IMR-90 (cell line): ENCODE data around the gene ATOH8.

Experiments used
- CHD1 ChIP-seq: IDR thresholded peaks from 2 replicates; pipeline ENCODE4 v1.6.1; 2012; ENCODE audit warnings: low read depth, low read length, improper control_type of control experiment
- FOS ChIP-seq: fragments of 150-350 bp; IDR thresholded peaks from 2 replicates; pipeline ENCODE4 v1.6.1; 2016; ENCODE audit warnings: low read depth, low read length
- MAFK ChIP-seq: IDR thresholded peaks from 2 replicates; pipeline ENCODE4 v1.6.1; 2012; ENCODE audit warnings: low read depth, low read length, improper control_type of control experiment
- MAZ ChIP-seq: IDR thresholded peaks from 2 replicates; pipeline ENCODE4 v1.6.1; 2012; ENCODE audit warnings: low read depth, mild to moderate bottlenecking, low read length, improper control_type of control experiment, moderate library complexity, borderline replicate concordance
- MXI1 ChIP-seq: IDR thresholded peaks from 2 replicates; pipeline ENCODE4 v1.6.1; 2012; ENCODE audit warnings: low read depth, mild to moderate bottlenecking, low read length, moderate library complexity, borderline replicate concordance
- NFE2L2 ChIP-seq: fragments of 150-350 bp; IDR thresholded peaks from 2 replicates; pipeline ENCODE4 v1.6.1; 2016; ENCODE audit warnings: low read depth, mild to moderate bottlenecking, low read length
- POLR2A ChIP-seq: IDR thresholded peaks from 2 replicates; pipeline ENCODE4 v1.6.1; 2012; ENCODE audit warnings: mild to moderate bottlenecking, low read depth, low read length
- RCOR1 ChIP-seq: IDR thresholded peaks from 2 replicates; pipeline ENCODE4 v1.6.1; 2012; ENCODE audit warnings: mild to moderate bottlenecking, low read length, improper control_type of control experiment; ENCODE audit not compliant: insufficient replicate concordance
- RFX5 ChIP-seq: IDR thresholded peaks from 2 replicates; pipeline ENCODE4 v1.8.0; 2012; ENCODE audit warnings: low read depth, mild to moderate bottlenecking, low read length, moderate library complexity
- SMC3 ChIP-seq: fragments of 150-350 bp; IDR thresholded peaks from 2 replicates; pipeline ENCODE4 v1.6.1; 2016; ENCODE audit warnings: low read depth, mild to moderate bottlenecking, antibody characterized with exemption, low read length, moderate library complexity
- TF ChIP-seq, protein P1 (sequence below): conservative IDR thresholded peaks from 2 replicates; pipeline ENCODE4 v1.5.1; 2012; ENCODE audit warnings: mild to moderate bottlenecking, low read depth, low read length, improper control_type of control experiment
- TF ChIP-seq, protein P2 (sequence below): fragments of 150-350 bp; IDR thresholded peaks from 2 replicates; pipeline ENCODE4 v1.6.1; 2017; ENCODE audit warnings: mild to moderate bottlenecking, antibody characterized with exemption, low read length, low read depth
- TF ChIP-seq, protein P3 (sequence below): fragments of 150-350 bp; IDR thresholded peaks from 2 replicates; pipeline ENCODE4 v1.6.1; 2016; ENCODE audit warnings: low read depth, mild to moderate bottlenecking, low read length, moderate library complexity, borderline replicate concordance

DNA sequence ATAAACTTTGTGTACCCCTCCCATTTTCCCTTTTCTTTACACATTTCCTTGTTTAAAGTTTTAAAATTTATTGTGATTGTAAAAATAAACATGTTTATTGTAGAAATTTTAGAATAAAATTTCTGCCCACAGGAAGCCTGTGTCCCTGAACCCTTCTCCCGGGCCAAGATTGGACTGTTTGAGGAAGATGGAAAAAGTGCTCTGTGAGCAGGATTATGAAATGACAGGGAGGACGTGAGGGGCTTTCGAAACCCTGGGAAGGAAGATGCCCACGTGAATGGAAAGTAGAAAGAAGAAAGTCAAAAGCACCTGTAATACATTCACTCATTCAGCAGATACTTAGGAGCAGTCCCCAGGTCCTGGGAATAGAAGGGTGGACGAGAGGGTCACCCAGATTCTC, 25.4 kb upstream of the ATOH8 start:
- TF ChIP-seq POLR2A: no peak
- TF ChIP-seq, protein P1, sequence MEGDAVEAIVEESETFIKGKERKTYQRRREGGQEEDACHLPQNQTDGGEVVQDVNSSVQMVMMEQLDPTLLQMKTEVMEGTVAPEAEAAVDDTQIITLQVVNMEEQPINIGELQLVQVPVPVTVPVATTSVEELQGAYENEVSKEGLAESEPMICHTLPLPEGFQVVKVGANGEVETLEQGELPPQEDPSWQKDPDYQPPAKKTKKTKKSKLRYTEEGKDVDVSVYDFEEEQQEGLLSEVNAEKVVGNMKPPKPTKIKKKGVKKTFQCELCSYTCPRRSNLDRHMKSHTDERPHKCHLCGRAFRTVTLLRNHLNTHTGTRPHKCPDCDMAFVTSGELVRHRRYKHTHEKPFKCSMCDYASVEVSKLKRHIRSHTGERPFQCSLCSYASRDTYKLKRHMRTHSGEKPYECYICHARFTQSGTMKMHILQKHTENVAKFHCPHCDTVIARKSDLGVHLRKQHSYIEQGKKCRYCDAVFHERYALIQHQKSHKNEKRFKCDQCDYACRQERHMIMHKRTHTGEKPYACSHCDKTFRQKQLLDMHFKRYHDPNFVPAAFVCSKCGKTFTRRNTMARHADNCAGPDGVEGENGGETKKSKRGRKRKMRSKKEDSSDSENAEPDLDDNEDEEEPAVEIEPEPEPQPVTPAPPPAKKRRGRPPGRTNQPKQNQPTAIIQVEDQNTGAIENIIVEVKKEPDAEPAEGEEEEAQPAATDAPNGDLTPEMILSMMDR: no peak
- TF ChIP-seq, protein P2, sequence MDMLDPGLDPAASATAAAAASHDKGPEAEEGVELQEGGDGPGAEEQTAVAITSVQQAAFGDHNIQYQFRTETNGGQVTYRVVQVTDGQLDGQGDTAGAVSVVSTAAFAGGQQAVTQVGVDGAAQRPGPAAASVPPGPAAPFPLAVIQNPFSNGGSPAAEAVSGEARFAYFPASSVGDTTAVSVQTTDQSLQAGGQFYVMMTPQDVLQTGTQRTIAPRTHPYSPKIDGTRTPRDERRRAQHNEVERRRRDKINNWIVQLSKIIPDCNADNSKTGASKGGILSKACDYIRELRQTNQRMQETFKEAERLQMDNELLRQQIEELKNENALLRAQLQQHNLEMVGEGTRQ: no peak
- TF ChIP-seq MXI1: no peak
- TF ChIP-seq FOS: no peak
- TF ChIP-seq CHD1: no peak
- TF ChIP-seq RCOR1: no peak
- no peak for TF ChIP-seq RFX5
- TF ChIP-seq MAFK: no peak
- TF ChIP-seq MAZ: no peak
- TF ChIP-seq, protein P3, sequence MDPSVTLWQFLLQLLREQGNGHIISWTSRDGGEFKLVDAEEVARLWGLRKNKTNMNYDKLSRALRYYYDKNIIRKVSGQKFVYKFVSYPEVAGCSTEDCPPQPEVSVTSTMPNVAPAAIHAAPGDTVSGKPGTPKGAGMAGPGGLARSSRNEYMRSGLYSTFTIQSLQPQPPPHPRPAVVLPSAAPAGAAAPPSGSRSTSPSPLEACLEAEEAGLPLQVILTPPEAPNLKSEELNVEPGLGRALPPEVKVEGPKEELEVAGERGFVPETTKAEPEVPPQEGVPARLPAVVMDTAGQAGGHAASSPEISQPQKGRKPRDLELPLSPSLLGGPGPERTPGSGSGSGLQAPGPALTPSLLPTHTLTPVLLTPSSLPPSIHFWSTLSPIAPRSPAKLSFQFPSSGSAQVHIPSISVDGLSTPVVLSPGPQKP: no peak
- no peak for TF ChIP-seq NFE2L2
- no peak for TF ChIP-seq SMC3
